CD4-positive, CD25-positive, alpha-beta regulatory T cell (primary cell): Measurements from ENCODE around the gene SLC46A3. TPM values are rescaled to one million over a fixed set of nuclear protein-coding genes. Genes with fewer than 3 reads are reported as not detected.

Source experiments
- ATAC-seq, 2 donors: fragments of 150-1000 bp; cut with Tn5 transposase; one replicate each; pipeline ENCODE4 v1.10.0; 2021; ENCODE audit warnings: low read depth in 2 of 2, moderate number of reproducible peaks in 2 of 2, moderate library complexity in 1 of 2
- DNase-seq, 3 donors: peaks; one replicate each; pipeline versions ENCODE4 v3.0.0 to v3.0.0-alpha.2; 2012 to 2022; ENCODE audit warnings: mixed read lengths in 1 of 3
- H3K27ac ChIP-seq: one replicate; pipeline ENCODE4 v1.7.0; 2013; ENCODE audit warnings: mild to moderate bottlenecking, low read length; ENCODE audit not compliant: insufficient read depth, poor library complexity, severe bottlenecking
- H3K27me3 ChIP-seq: one replicate; pipeline ENCODE4 v1.7.0; 2013; ENCODE audit warnings: low read length; ENCODE audit not compliant: control insufficient read depth, insufficient read depth
- H3K36me3 ChIP-seq: one replicate; pipeline ENCODE4 v1.7.0; 2013; ENCODE audit warnings: mild to moderate bottlenecking, low read length, moderate library complexity; ENCODE audit not compliant: control insufficient read depth, insufficient read depth
- H3K4me1 ChIP-seq: 2 replicates; pipeline ENCODE4 v1.7.0; 2013; ENCODE audit warnings: mild to moderate bottlenecking, low read length; ENCODE audit not compliant: insufficient read depth, control insufficient read depth, poor library complexity, severe bottlenecking
- H3K4me3 ChIP-seq: one replicate; pipeline ENCODE4 v1.7.0; 2013; ENCODE audit warnings: low read depth, mild to moderate bottlenecking, low read length, moderate library complexity
- H3K9me3 ChIP-seq, 2 experiments: 1 replicate in 1 of 2; 2 replicates in 1 of 2; pipeline ENCODE4 v1.7.0; 2013; ENCODE audit warnings: low read length in 2 of 2, mild to moderate bottlenecking in 1 of 2, moderate library complexity in 1 of 2; ENCODE audit not compliant: control insufficient read depth in 2 of 2
- H3K27ac Mint-ChIP-seq, 3 donors: one replicate each; pipeline ENCODE4 v1.8.0; 2020 to 2022; ENCODE audit warnings: mild to moderate bottlenecking in 3 of 3, mixed read lengths in 3 of 3, moderate library complexity in 2 of 3
- H3K27me3 Mint-ChIP-seq: one replicate; pipeline ENCODE4 v1.8.0; 2022; ENCODE audit warnings: mild to moderate bottlenecking, mixed read lengths
- H3K36me3 Mint-ChIP-seq: one replicate; pipeline ENCODE4 v1.8.0; 2020; ENCODE audit warnings: mixed read lengths
- H3K4me1 Mint-ChIP-seq, 4 donors: one replicate each; pipeline ENCODE4 v1.8.0; 2020 to 2022; ENCODE audit warnings: mixed read lengths in 4 of 4, mild to moderate bottlenecking in 1 of 4
- H3K4me3 Mint-ChIP-seq, 4 donors: one replicate each; pipeline ENCODE4 v1.8.0; 2020 to 2022; ENCODE audit warnings: mild to moderate bottlenecking in 4 of 4, mixed read lengths in 4 of 4, moderate library complexity in 3 of 4
- H3K9me3 Mint-ChIP-seq, 7 donors: one replicate each; pipeline ENCODE4 v1.8.0; 2020 to 2022; ENCODE audit warnings: mixed read lengths in 7 of 7, mild to moderate bottlenecking in 3 of 7, moderate library complexity in 2 of 7
- polyA plus RNA-seq, 4 donors: library from polyadenylated mRNA; unstranded; fragments of 300-500 nt; fragmentation: Illumina TruSeq; gene quantifications; one replicate each; pipeline ENCODE4 v1.2.3, GENCODE V29; 2021
- total RNA-seq: library from RNA; stranded (reverse); gene quantifications from one replicate; pipeline ENCODE4 v1.2.3, GENCODE V29; 2022

The SLC46A3 gene
- total and polyA plus RNA-seq, 5 donors from 2014 or later = 11.0 to 35.5 (median 32.8) TPM

DNA sequence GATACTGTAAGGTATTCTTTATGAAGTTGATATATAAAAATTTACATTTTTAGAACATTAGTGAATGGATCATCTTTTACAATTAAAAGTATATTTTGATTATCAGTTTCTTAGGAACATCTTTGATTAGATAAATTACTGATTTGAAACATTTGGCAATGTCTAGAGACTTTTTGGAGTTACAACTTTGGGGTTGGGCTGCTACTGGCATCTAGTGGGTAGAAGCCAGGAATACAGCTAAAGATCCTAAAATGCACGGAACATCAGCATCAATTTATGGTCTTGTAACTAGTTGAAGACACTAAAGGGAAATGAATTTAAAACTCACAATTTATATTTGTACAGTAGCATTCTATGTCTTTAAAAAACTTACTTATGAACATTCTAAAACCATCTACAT, 40.0 kb downstream of the SLC46A3 start:
- peaks cover 0 to 2% (median 0%) of the 10 kb centered on the region in 7 donors for H3K9me3 Mint-ChIP-seq
- Histone ChIP-seq H3K36me3 (peaks cover 60% of the 10 kb centered on the region), H3K27me3 (no peaks in the 10 kb centered on the region), H3K27ac (no peak overlapping the region), H3K4me1 (no peaks in the 10 kb centered on the region), H3K9me3 (no peaks in the 10 kb centered on the region), H3K4me3 (no peak overlapping the region)
- ATAC-seq (no peak), DNase-seq (no peak)
- H3K4me3 Mint-ChIP-seq = no peak overlapping the region
- peaks cover 18% of the 10 kb centered on the region for H3K36me3 Mint-ChIP-seq
- no peak overlapping the region for H3K27ac Mint-ChIP-seq
- no peaks in the 10 kb centered on the region for H3K27me3 Mint-ChIP-seq
- peaks cover 0 to 4% (median 0%) of the 10 kb centered on the region in 4 donors for H3K4me1 Mint-ChIP-seq

DNA sequence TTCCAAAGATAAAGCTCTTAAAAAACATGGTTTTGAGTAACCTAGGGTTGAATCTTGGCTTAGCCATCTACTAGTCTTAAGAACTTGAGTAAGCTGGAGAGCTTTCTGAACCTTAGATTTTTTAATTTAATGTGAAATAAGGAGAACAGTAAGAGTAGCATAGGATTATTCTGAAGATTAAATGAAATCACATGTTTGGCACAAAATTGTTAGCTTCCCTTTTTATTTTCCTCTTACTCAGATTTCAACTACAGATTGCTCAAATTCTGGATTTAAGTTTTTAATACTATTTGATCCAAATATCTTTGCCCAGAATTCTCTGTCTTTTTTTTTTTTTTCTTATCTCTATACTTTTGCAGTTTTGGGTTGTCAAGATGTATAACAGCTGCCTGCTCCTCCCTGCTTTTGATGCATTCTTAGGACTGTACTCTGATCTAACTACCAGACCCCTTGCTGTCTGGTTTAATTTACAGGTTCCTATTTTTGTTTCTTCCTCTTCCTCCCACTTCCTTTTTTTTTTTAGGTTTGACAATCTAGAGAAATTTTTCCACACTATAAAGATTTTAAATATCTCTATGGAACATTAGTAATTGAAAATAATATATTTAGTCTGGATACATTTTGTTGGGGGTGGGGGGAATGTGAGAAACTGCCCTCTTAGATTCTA, 47.5 kb downstream of the SLC46A3 start:
- Mint-ChIP-seq H3K4me1 (peaks cover 6 to 25% (median 21%) of the 10 kb centered on the region in 4 donors), H3K36me3 (peaks cover 67% of the 10 kb centered on the region), H3K27ac (peak overlapping the region in 2 of 3 donors; percentile 33 to 42), H3K4me3 (no peak overlapping the region), H3K9me3 (no peaks in the 10 kb centered on the region), H3K27me3 (no peaks in the 10 kb centered on the region)
- DNase-seq (no peak), ATAC-seq (no peak)
- Histone ChIP-seq H3K9me3 (no peaks in the 10 kb centered on the region), H3K4me1 (no peaks in the 10 kb centered on the region), H3K27me3 (no peaks in the 10 kb centered on the region), H3K27ac (no peak overlapping the region), H3K4me3 (no peak overlapping the region), H3K36me3 (peaks cover 92% of the 10 kb centered on the region)

GRCh38 chr13:28666897-28667488, 51.8 kb downstream of the SLC46A3 start:
- Mint-ChIP-seq H3K9me3 (no peaks in the 10 kb centered on the region), H3K27ac (peak overlapping the region in 1 of 3 donors; percentile 32), H3K27me3 (no peaks in the 10 kb centered on the region), H3K4me1 (peaks cover 29 to 43% (median 36%) of the 10 kb centered on the region in 4 donors), H3K36me3 (peaks cover 69% of the 10 kb centered on the region), H3K4me3 (no peak overlapping the region)
- Histone ChIP-seq H3K36me3 (peaks cover 96% of the 10 kb centered on the region), H3K27ac (no peak overlapping the region), H3K27me3 (no peaks in the 10 kb centered on the region), H3K4me1 (no peaks in the 10 kb centered on the region), H3K9me3 (no peaks in the 10 kb centered on the region), H3K4me3 (no peak overlapping the region)
- no peak for DNase-seq
- ATAC-seq = no peak

DNA sequence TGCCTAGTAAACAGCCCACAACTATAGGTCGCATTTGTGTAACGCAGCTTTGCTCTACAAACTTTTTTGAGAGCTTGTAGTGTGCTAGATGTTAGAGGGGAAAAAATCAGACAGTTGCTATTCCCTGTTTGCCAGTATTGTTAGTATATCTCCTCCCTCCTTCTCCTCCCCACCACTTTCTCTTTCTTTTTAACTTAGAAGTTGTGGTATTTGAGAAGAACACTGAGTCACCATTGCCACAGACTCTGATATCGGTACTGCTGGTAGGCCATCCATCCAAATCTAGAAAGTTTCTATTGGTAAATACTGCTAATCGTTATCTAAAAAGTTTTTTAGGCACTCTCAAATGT, 59.2 kb downstream of the SLC46A3 start:
- DNase-seq (peak in 1 of 3 donors; percentile 71), ATAC-seq (peak; percentile 47 to 52)
- peaks cover 50 to 69% (median 57%) of the 10 kb centered on the region in 4 donors for H3K4me1 Mint-ChIP-seq
- H3K27me3 Mint-ChIP-seq = no peaks in the 10 kb centered on the region
- Histone ChIP-seq H3K36me3 (peaks cover 29% of the 10 kb centered on the region), H3K9me3 (no peaks in the 10 kb centered on the region), H3K27me3 (no peaks in the 10 kb centered on the region), H3K27ac (peak overlapping the region; percentile 95), H3K4me1 (peaks cover 37% of the 10 kb centered on the region), H3K4me3 (peak overlapping the region; percentile 99)
- H3K27ac Mint-ChIP-seq = peak overlapping the region; percentile 97 to 99 (median 98)
- H3K36me3 Mint-ChIP-seq = peaks cover 14% of the 10 kb centered on the region
- no peaks in the 10 kb centered on the region for H3K9me3 Mint-ChIP-seq
- H3K4me3 Mint-ChIP-seq = peak overlapping the region; percentile 97 to 100 (median 99)

GRCh38 chr13:28658796-28659620, 59.8 kb downstream of the SLC46A3 start, which contains the start of gene POMP:
Gene POMP (plus strand): TSS chr13:28659130. CDS start chr13:28659185, 55 bp downstream.
- DNase-seq (peak; percentile 91 to 95 (median 92)), ATAC-seq (peak; percentile 93 to 95)
- Histone ChIP-seq H3K27me3 (no peaks in the 10 kb centered on the region), H3K4me1 (peaks cover 37% of the 10 kb centered on the region), H3K9me3 (no peaks in the 10 kb centered on the region), H3K36me3 (peaks cover 23% of the 10 kb centered on the region), H3K4me3 (peak within 1 kb of the TSS; percentile 99), H3K27ac (peak within 1 kb of the TSS; percentile 95)
- H3K36me3 Mint-ChIP-seq = peaks cover 12% of the 10 kb centered on the region
- peak within 1 kb of the TSS; percentile 97 to 99 (median 98) for H3K27ac Mint-ChIP-seq
- no peaks in the 10 kb centered on the region for H3K27me3 Mint-ChIP-seq
- H3K9me3 Mint-ChIP-seq = no peaks in the 10 kb centered on the region
- H3K4me1 Mint-ChIP-seq = peaks cover 49 to 68% (median 57%) of the 10 kb centered on the region in 4 donors
- peak within 1 kb of the TSS; percentile 97 to 100 (median 99) for H3K4me3 Mint-ChIP-seq

DNA sequence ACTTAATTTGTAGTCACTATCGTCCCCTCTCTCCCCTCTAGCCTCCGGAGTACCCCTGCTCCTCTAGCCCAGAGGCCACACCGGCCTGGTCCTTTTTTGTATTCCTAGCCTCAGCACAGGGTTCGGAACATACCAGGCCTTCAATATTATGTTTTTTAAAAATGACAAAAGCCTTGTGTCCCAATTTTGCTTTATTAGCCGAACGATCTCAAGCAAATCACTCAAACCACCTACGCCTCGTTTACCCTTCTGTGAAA, 60.3 kb downstream of the SLC46A3 start:
- peak overlapping the region; percentile 99 for H3K4me3 ChIP-seq
- no peaks in the 10 kb centered on the region for H3K9me3 ChIP-seq
- peaks cover 17% of the 10 kb centered on the region for H3K36me3 ChIP-seq
- ATAC-seq (no peak), DNase-seq (no peak)
- Mint-ChIP-seq H3K9me3 (no peaks in the 10 kb centered on the region), H3K4me1 (peaks cover 43 to 65% (median 57%) of the 10 kb centered on the region in 4 donors), H3K27ac (peak overlapping the region; percentile 97 to 99 (median 98)), H3K27me3 (no peaks in the 10 kb centered on the region), H3K36me3 (peaks cover 12% of the 10 kb centered on the region), H3K4me3 (peak overlapping the region; percentile 97 to 100 (median 99))
- peak overlapping the region; percentile 95 for H3K27ac ChIP-seq
- no peaks in the 10 kb centered on the region for H3K27me3 ChIP-seq
- peaks cover 37% of the 10 kb centered on the region for H3K4me1 ChIP-seq

GRCh38 chr13:28657784-28658538, 60.8 kb downstream of the SLC46A3 start:
- no peaks in the 10 kb centered on the region for H3K9me3 ChIP-seq
- no peak for ATAC-seq
- Mint-ChIP-seq H3K27ac (peak overlapping the region; percentile 97 to 99 (median 98)), H3K36me3 (peaks cover 12% of the 10 kb centered on the region), H3K9me3 (no peaks in the 10 kb centered on the region), H3K4me3 (peak overlapping the region; percentile 97 to 100 (median 99)), H3K27me3 (no peaks in the 10 kb centered on the region), H3K4me1 (peaks cover 43 to 65% (median 57%) of the 10 kb centered on the region in 4 donors)
- H3K4me3 ChIP-seq = peak overlapping the region; percentile 99
- H3K4me1 ChIP-seq = peaks cover 37% of the 10 kb centered on the region
- H3K36me3 ChIP-seq = peaks cover 13% of the 10 kb centered on the region
- DNase-seq = peak in 1 of 3 donors; percentile 41
- no peaks in the 10 kb centered on the region for H3K27me3 ChIP-seq
- H3K27ac ChIP-seq = peak overlapping the region; percentile 95
